LNCAP (cell line): ENCODE data around the gene TMIGD3.
A peak's percentile ranks its signal among the peaks of the same experiment; 100 is the strongest.

Experiments
- CTCF ChIP-seq: fragments of 450-650 bp; IDR thresholded peaks from 2 replicates; pipeline ENCODE4 v1.5.1; 2017; ENCODE audit warnings: mild to moderate bottlenecking

The TMIGD3 gene

GRCh38 chr1:111444031-111444430 lies 59.4 kb downstream of the TMIGD3 start:
- no peak for TF ChIP-seq CTCF

GRCh38 chr1:111442457-111442856 lies 61.0 kb downstream of the TMIGD3 start:
- no peak for TF ChIP-seq CTCF

- TF ChIP-seq CTCF = peak; percentile 66
These were observed 61.8 kb downstream of the TMIGD3 start for GRCh38 chr1:111441573-111442192.

GRCh38 chr1:111439461-111440351 lies 63.7 kb downstream of the TMIGD3 start:
- no peak for TF ChIP-seq CTCF

GRCh38 chr1:111436726-111437125 lies 66.7 kb downstream of the TMIGD3 start:
- no peak for TF ChIP-seq CTCF
